OCI-LY1 (cell line): Measurements from ENCODE around the gene KPTN.

Source experiments
- CTCF ChIP-seq: fragments of 200-600 bp; sonication (generic), shearing (Covaris generic); IDR thresholded peaks from 2 replicates; pipeline ENCODE4 v1.5.1; 2017; ENCODE audit warnings: mild to moderate bottlenecking, antibody characterized with exemption, low read length, moderate library complexity, mixed read lengths
- EZH2 ChIP-seq: fragments of 200-600 bp; sonication (generic), shearing (Covaris generic); IDR thresholded peaks from 2 replicates; pipeline ENCODE4 v1.8.0; 2017; ENCODE audit warnings: borderline replicate concordance, mixed run types, mild to moderate bottlenecking, antibody characterized with exemption, low read length, moderate library complexity, mixed read lengths

DNA sequence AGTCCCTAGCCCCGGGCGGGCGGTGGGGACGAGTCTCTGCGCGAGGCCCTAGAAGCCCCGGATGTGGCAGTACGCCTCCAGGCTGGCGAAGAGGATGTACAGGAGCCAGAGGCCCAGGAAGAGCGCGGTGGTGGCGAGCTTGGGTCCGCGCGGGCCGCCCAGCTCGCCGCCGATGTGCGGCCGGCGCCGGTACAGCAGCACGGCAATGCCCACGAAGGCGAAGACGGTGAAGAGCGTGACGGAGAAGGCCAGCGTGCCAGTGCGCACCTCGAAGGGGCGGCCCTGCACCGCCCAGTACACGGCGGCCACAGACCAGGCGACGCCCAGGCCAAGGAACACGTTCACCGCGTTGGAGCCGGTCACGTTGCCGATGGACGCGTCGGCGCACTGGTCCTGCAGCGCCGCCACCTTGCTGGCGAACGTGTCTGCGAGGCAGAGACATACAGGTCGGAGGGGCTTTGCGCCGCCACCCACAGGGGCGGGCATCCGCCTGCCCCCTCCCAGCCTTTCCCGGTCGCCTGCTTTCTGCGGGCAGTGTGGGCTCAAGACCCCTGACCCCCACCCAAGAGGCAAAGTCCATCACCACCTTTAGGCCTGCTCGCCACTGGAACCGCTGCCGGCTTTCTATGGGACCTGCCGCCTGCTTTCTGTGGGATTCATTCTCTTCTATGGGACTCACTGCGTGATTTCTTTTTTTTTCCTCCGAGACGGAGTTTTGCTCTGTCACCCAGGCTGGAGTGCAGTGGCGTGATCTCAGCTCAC is 53.8 kb downstream of the KPTN start:
- TF ChIP-seq CTCF (no peak), EZH2 (no peak)
